ENCODE results near the gene CARM1. TPM values are rescaled to one million over a fixed set of nuclear protein-coding genes. Genes with fewer than 3 reads are reported as not detected.
"Not testable (repeated sequence)": the region's sequence is repeated elsewhere in the genome, so short reads cannot be mapped to it uniquely, and the experiment has no call there.

The CARM1 gene
- polyA plus RNA-seq, 1 experiment: 33.7 TPM

DNA sequence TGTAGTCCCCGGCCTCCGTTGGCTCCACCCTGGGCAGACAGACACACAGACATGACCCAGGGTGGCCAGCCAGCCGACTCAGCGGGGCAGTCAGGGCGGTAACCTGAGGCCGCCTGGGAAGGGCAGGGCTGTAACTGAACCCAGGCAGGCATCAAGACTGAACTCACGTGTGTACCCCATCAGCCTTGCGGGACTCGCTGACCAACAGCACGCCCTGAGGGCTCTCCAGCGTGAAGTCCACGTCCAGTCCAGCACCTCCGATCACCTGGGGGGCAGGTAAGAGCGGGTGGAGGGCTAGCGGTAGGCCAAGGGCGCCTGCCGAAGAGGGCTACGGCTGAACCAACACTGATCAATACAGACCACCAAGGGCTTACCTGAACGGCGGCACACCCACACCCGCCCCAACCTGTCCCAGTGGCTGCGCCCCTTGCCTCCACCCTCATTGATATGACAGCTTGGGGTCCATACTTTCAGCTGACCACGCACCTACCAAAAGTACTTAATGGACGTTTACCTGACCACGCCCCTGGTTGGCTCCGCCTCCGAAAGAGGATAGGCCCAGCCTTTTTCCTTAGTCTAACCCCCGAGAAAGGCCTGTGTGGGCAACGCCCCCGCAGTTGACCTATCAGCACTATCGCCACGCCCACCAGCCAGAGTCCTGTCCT, 36.1 kb upstream of the CARM1 start:
- ChIA-PET CTCF (interaction anchor here (0.6 to 3.0 kb wide), 10 partner anchors 9 to 118 kb away, joined by 3 to 21 read pairs (median 7); partner anchors contain the start of gene DNM2), POLR2A (interaction anchor here (1.0 to 1.4 kb wide), 2 partner anchors 18 to 36 kb away, joined by 3 to 4 read pairs; partner anchors contain the start of gene CARM1)
- peak overlapping the region; percentile 39 for H3K4me3 ChIP-seq (ENCODE audit: low read depth, low read length)
- TF ChIP-seq, protein P1, sequence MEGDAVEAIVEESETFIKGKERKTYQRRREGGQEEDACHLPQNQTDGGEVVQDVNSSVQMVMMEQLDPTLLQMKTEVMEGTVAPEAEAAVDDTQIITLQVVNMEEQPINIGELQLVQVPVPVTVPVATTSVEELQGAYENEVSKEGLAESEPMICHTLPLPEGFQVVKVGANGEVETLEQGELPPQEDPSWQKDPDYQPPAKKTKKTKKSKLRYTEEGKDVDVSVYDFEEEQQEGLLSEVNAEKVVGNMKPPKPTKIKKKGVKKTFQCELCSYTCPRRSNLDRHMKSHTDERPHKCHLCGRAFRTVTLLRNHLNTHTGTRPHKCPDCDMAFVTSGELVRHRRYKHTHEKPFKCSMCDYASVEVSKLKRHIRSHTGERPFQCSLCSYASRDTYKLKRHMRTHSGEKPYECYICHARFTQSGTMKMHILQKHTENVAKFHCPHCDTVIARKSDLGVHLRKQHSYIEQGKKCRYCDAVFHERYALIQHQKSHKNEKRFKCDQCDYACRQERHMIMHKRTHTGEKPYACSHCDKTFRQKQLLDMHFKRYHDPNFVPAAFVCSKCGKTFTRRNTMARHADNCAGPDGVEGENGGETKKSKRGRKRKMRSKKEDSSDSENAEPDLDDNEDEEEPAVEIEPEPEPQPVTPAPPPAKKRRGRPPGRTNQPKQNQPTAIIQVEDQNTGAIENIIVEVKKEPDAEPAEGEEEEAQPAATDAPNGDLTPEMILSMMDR (IDR thresholded peaks at IDR 0.05; ENCODE audit: insufficient read depth, low read depth, low read length): no peak
- H3K36me3 ChIP-seq (ENCODE audit: control insufficient read depth, insufficient read depth, low read length): peaks cover 13% of the 10 kb centered on the region
- DNase-seq (ENCODE audit: low read depth): no peak
- H3K27me3 ChIP-seq (ENCODE audit: control insufficient read depth, insufficient read depth, low read length): no peaks in the 10 kb centered on the region

DNA sequence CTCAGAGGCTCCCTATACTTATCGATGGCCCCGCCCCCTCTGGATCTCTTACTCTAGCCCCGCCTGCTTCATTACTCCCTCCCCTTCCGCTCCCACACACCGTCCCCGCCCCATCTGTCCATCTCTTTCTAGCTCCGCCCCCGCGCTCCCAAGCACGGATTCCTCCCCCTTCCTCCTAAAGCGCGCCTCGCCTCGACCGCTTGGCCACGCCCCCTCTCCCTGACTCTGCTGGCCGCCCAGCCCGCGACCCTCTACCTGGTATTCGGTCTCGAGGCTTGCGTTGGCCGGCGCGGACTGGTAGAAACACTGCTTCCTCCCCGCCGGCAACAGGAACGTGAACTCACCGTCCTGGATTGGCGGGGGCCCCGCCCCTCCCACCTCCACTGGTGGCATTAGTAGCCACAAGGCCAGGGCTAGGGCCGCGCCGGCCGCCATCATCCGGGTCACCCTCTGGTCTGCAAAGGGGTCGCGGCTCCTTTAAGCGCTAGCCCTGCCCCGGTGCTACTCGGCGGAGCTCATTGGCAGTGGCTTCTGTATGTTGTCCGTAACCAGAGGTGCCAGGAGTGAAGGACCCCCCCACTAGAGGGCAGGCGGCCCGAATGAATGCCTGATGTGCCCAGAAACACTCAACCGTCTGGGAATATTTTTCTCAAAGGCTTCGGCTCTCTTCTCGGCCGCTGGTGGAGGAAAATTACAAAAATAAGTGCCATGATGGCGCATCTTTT, 35.4 kb upstream of the CARM1 start, which contains the start of gene TMED1:
TMED1 (minus strand) TSS at position 459 of the 725 bp plus-strand sequence; CDS start at position 438, 21 bp downstream.
- peak; percentile 94 for DNase-seq (ENCODE audit: low read depth)
- Histone ChIP-seq H3K36me3 (ENCODE audit: control insufficient read depth, insufficient read depth, low read length) (peaks cover 9% of the 10 kb centered on the region), H3K4me3 (ENCODE audit: low read depth, low read length) (peak within 1 kb of the TSS; percentile 66), H3K27me3 (ENCODE audit: control insufficient read depth, insufficient read depth, low read length) (no peaks in the 10 kb centered on the region)
- ChIA-PET POLR2A (interaction anchor here (0.5 to 1.4 kb wide), 5 partner anchors 17 to 118 kb away, joined by 3 to 5 read pairs (median 3); partner anchors contain the start of genes CARM1 and DNM2), CTCF (interaction anchor here (0.6 to 3.0 kb wide), 12 partner anchors 8 to 119 kb away, joined by 3 to 21 read pairs (median 4); partner anchors contain the start of gene DNM2)
- TF ChIP-seq, protein P1 (IDR thresholded peaks at IDR 0.05; ENCODE audit: insufficient read depth, low read depth, low read length): peak; percentile 17; the same call in 1 of the 2 replicates

DNA sequence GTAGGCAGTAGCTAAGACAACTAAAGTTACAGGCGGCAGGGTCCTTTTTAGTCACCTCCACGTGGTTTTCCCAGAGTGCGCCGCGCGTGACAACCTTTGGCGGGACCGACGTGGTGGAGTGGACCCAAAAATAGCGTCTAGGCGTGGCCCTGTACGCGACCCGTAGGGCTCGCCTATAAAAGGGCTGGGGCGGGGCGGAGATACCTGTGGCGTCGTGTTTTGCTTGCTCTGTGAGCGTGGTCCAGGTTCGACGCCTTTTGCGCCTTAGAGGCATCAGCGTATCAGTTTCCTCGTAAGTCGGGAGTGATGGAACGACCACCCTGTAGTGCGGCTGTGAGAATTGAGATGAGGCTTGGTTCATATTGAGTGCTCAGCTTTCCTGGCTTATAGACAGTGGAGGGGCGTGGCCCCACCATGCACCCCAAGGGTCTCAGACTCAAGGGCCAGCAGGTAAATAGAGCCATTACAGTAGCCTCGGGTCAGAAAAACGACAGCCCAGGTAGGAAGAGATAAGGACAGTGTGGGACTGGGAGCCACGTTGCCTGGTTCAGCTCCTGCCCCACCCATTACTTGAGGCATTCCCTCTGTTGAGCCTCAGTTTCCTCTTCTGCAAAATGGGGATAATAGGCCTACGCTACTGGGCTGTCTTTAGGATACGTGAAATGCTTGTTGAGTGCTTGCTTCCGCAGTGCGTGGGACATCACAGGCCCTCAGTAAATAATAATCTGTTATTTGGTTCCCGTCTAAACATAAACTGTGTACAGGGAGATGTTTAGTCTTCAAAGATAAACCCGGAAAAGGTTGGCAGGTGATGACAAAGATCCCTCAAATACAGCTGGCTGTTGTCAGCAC, 34.6 kb upstream of the CARM1 start:
- H3K4me3 ChIP-seq (ENCODE audit: low read depth, low read length): peak overlapping the region; percentile 66
- H3K36me3 ChIP-seq (ENCODE audit: control insufficient read depth, insufficient read depth, low read length): peaks cover 6% of the 10 kb centered on the region
- ChIA-PET POLR2A (interaction anchor here (0.5 to 1.4 kb wide), 4 partner anchors 17 to 119 kb away, joined by 3 to 5 read pairs (median 4); partner anchors contain the start of genes CARM1 and DNM2), CTCF (interaction anchor here (0.6 to 3.0 kb wide), 10 partner anchors 9 to 120 kb away, joined by 3 to 21 read pairs (median 7); partner anchors contain the start of gene DNM2)
- H3K27me3 ChIP-seq (ENCODE audit: control insufficient read depth, insufficient read depth, low read length): no peaks in the 10 kb centered on the region
- no peak for DNase-seq (ENCODE audit: low read depth)
- TF ChIP-seq, protein P1 (IDR thresholded peaks at IDR 0.05; ENCODE audit: insufficient read depth, low read depth, low read length): no peak

DNA sequence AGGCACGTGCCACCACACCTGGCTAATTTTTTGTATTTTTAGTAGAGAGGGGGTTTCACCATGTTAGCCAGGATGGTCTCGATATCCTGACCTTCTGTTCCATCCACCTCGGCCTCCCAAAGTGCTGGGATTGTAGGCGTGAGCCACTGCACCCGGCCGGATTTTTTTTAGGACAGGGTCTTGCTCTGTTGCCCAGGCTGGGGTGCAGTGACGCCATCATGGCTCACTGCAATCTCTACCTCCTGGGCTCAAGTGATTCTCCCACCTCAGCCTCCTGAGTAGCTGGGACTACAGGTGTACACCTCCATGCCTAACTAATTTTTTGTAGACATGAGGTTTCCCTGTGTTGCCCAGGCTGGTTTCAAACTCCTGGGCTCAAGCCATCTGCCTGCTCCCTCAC, 33.7 kb upstream of the CARM1 start:
- DNase-seq (ENCODE audit: low read depth); POLR2A ChIA-PET; H3K4me3 ChIP-seq (ENCODE audit: low read depth, low read length); H3K27me3 ChIP-seq (ENCODE audit: control insufficient read depth, insufficient read depth, low read length); H3K36me3 ChIP-seq (ENCODE audit: control insufficient read depth, insufficient read depth, low read length): not testable (repeated sequence)
- CTCF ChIA-PET: interaction anchor here (0.6 to 3.0 kb wide), 2 partner anchors 18 to 21 kb away, joined by 3 to 9 read pairs; no protein-coding TSS in a partner anchor

DNA sequence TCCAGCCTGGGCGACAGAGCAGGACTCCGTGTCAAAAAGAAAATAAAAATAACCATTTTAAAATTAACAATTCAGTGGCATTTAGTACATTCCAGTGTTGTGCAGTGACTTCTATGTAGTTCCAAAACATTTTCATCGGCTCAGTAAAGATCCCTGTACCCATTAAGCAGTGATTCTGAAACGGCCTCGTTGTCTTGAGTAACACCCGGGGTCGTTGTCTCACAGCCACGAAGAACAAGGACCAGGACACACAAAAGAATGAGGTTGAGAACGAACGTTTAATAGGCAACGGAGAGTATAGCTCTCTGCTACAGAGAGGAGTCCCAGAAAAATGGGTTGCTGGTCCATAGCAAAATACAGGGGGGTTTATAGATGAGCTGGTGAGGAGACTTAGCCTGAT, 33.0 kb upstream of the CARM1 start:
- no peak overlapping the region for H3K4me3 ChIP-seq (ENCODE audit: low read depth, low read length)
- H3K27me3 ChIP-seq (ENCODE audit: control insufficient read depth, insufficient read depth, low read length): no peaks in the 10 kb centered on the region
- no peaks in the 10 kb centered on the region for H3K36me3 ChIP-seq (ENCODE audit: control insufficient read depth, insufficient read depth, low read length)
- DNase-seq (ENCODE audit: low read depth): no peak
- TF ChIP-seq, protein P1 (IDR thresholded peaks at IDR 0.05; ENCODE audit: insufficient read depth, low read depth, low read length): no peak
- ChIA-PET POLR2A (no interaction called here), CTCF (interaction anchor here (0.6 to 3.0 kb wide), 3 partner anchors 16 to 20 kb away, joined by 3 to 9 read pairs (median 3); no protein-coding TSS in a partner anchor)
